ENCODE data around the gene GMDS. TPM values are rescaled to one million over a fixed set of nuclear protein-coding genes. Genes with fewer than 3 reads are reported as not detected.
A peak's percentile ranks its signal among the peaks of the same experiment; 100 is the strongest.

Gene GMDS
- total and polyA plus RNA-seq, 2 experiments from 2014 or later, result 30.1 to 36.5 TPM

DNA sequence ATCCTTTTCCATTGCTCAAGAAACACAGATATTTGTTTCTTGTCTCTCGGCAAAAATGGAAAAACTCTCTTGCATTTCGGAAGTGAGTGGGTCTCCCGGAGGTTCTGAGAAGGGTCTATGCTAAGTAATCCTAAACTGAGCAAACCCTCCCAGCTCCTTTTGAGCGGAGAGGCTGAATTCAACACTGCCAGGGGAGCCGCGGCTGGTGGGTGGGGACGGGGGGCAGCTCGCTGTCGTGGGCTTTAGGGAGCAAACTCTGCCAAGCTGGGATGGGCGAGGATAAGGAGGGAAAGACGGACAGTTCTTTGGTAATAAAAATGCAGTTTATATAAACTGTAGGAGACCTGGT, 424.3 kb downstream of the GMDS start:
- no peak overlapping the region for H3K27ac ChIP-seq (ENCODE audit: low read depth)
- H3K36me3 ChIP-seq (ENCODE audit: insufficient read depth), result no peaks in the 10 kb centered on the region
- peaks cover 2% of the 10 kb centered on the region for H3K27me3 Mint-ChIP-seq (ENCODE audit: insufficient read depth, low read depth, poor library complexity)
- no peak overlapping the region for H2AFZ ChIP-seq
- no peaks in the 10 kb centered on the region for H3K9me2 ChIP-seq (ENCODE audit: insufficient read depth)
- TF ChIP-seq REST (IDR thresholded peaks at IDR 0.05; ENCODE audit: unreplicated experiment), result no peak
- no peak for TF ChIP-seq NANOG (IDR thresholded peaks at IDR 0.05; ENCODE audit: borderline replicate concordance)
- TF ChIP-seq STAT1 (IDR thresholded peaks at IDR 0.05; ENCODE audit: unreplicated experiment), result no peak
- no peak for TF ChIP-seq EZH2 (IDR thresholded peaks at IDR 0.05; ENCODE audit: low read depth, unreplicated experiment)
- no peak for TF ChIP-seq JUNB (IDR thresholded peaks at IDR 0.05; ENCODE audit: unreplicated experiment)
- TF ChIP-seq CREB1 (CRISPR knock-in tag; IDR thresholded peaks at IDR 0.05; ENCODE audit: low read depth), result no peak
- TF ChIP-seq EZH2phosphoT487 (IDR thresholded peaks at IDR 0.05; ENCODE audit: unreplicated experiment), result no peak
- no peak for TF ChIP-seq ZNF114 (CRISPR knock-in tag; IDR thresholded peaks at IDR 0.05)
- no peaks in the 10 kb centered on the region for H3K9me3 Mint-ChIP-seq
- H3K36me3 Mint-ChIP-seq (ENCODE audit: low read depth), result no peaks in the 10 kb centered on the region
- no peak overlapping the region for H3K4me2 ChIP-seq
- peaks cover 17% of the 10 kb centered on the region; the same call in 2 of the 3 replicates for H3K4me1 Mint-ChIP-seq
- H3K27ac Mint-ChIP-seq, result no peak overlapping the region
- H3K4me1 ChIP-seq (ENCODE audit: insufficient read depth), result peaks cover 14% of the 10 kb centered on the region
- no peaks in the 10 kb centered on the region for H3K79me2 ChIP-seq (replicated peaks; ENCODE audit: insufficient read depth)
- ATAC-seq, result peak; percentile 35; the same call in 2 of the 3 replicates
- H3K27me3 ChIP-seq (ENCODE audit: insufficient read depth), result no peaks in the 10 kb centered on the region
- H4K20me1 ChIP-seq (replicated peaks; ENCODE audit: insufficient read depth), result no peaks in the 10 kb centered on the region
- no peaks in the 10 kb centered on the region for H3F3A ChIP-seq (replicated peaks; ENCODE audit: low read depth)
- no peak for DNase-seq (ENCODE audit: low spot score)
- no peak overlapping the region for H3K4me3 ChIP-seq
- no peak overlapping the region for H3K4me3 Mint-ChIP-seq

DNA sequence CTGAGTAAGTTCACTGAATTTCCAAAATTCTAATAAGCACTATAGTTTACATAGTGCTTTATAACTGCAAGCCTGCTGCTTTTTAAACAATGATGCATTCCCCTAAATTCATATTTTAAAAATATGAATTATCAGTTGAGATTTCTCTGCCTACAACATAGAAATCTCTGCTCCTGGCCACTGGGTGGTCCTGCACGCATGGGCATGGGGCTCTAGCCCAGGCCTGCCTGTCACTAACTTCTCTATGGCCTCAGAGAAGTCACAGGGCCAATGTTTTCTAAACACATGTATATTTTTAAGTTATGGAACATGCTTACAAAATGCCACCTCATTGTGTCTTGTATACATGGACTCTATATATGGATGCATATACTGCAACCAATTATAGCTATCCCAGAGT, 424.7 kb downstream of the GMDS start:
- DNase-seq (ENCODE audit: low spot score) (no peak), ATAC-seq (no peak)
- no peak overlapping the region for H3K27ac ChIP-seq (ENCODE audit: low read depth)
- no peaks in the 10 kb centered on the region for H3K9me3 Mint-ChIP-seq
- H3K4me3 Mint-ChIP-seq, result no peak overlapping the region
- no peaks in the 10 kb centered on the region for H3K27me3 ChIP-seq (ENCODE audit: insufficient read depth)
- H2AFZ ChIP-seq, result no peak overlapping the region
- H3K36me3 ChIP-seq (ENCODE audit: insufficient read depth), result no peaks in the 10 kb centered on the region
- no peaks in the 10 kb centered on the region for H3F3A ChIP-seq (replicated peaks; ENCODE audit: low read depth)
- H3K4me1 Mint-ChIP-seq, result peaks cover 18% of the 10 kb centered on the region; the same call in 2 of the 3 replicates
- H3K4me3 ChIP-seq, result no peak overlapping the region
- no peak overlapping the region for H3K27ac Mint-ChIP-seq
- H3K4me2 ChIP-seq, result no peak overlapping the region
- no peaks in the 10 kb centered on the region for H3K9me2 ChIP-seq (ENCODE audit: insufficient read depth)
- H3K27me3 Mint-ChIP-seq (ENCODE audit: insufficient read depth, low read depth, poor library complexity), result peaks cover 2% of the 10 kb centered on the region
- H3K36me3 Mint-ChIP-seq (ENCODE audit: low read depth), result no peaks in the 10 kb centered on the region
- no peaks in the 10 kb centered on the region for H3K79me2 ChIP-seq (replicated peaks; ENCODE audit: insufficient read depth)
- H3K4me1 ChIP-seq (ENCODE audit: insufficient read depth), result peaks cover 14% of the 10 kb centered on the region
- no peaks in the 10 kb centered on the region for H4K20me1 ChIP-seq (replicated peaks; ENCODE audit: insufficient read depth)
- TF ChIP-seq, protein P1, sequence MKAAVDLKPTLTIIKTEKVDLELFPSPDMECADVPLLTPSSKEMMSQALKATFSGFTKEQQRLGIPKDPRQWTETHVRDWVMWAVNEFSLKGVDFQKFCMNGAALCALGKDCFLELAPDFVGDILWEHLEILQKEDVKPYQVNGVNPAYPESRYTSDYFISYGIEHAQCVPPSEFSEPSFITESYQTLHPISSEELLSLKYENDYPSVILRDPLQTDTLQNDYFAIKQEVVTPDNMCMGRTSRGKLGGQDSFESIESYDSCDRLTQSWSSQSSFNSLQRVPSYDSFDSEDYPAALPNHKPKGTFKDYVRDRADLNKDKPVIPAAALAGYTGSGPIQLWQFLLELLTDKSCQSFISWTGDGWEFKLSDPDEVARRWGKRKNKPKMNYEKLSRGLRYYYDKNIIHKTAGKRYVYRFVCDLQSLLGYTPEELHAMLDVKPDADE (IDR thresholded peaks at IDR 0.05), result no peak
- TF ChIP-seq POLR2AphosphoS5 (IDR thresholded peaks at IDR 0.05; ENCODE audit: low read depth) (no peak), REST (IDR thresholded peaks at IDR 0.05; ENCODE audit: unreplicated experiment) (no peak), NANOG (IDR thresholded peaks at IDR 0.05; ENCODE audit: borderline replicate concordance) (no peak), EZH2phosphoT487 (IDR thresholded peaks at IDR 0.05; ENCODE audit: unreplicated experiment) (no peak), ZNF331 (CRISPR knock-in tag; IDR thresholded peaks at IDR 0.05; ENCODE audit: low read depth) (no peak), STAT1 (IDR thresholded peaks at IDR 0.05; ENCODE audit: unreplicated experiment) (no peak), CREB1 (CRISPR knock-in tag; IDR thresholded peaks at IDR 0.05; ENCODE audit: low read depth) (no peak), ZNF114 (CRISPR knock-in tag; IDR thresholded peaks at IDR 0.05) (no peak), JUNB (IDR thresholded peaks at IDR 0.05; ENCODE audit: unreplicated experiment) (no peak)
- TF ChIP-seq, protein P2, sequence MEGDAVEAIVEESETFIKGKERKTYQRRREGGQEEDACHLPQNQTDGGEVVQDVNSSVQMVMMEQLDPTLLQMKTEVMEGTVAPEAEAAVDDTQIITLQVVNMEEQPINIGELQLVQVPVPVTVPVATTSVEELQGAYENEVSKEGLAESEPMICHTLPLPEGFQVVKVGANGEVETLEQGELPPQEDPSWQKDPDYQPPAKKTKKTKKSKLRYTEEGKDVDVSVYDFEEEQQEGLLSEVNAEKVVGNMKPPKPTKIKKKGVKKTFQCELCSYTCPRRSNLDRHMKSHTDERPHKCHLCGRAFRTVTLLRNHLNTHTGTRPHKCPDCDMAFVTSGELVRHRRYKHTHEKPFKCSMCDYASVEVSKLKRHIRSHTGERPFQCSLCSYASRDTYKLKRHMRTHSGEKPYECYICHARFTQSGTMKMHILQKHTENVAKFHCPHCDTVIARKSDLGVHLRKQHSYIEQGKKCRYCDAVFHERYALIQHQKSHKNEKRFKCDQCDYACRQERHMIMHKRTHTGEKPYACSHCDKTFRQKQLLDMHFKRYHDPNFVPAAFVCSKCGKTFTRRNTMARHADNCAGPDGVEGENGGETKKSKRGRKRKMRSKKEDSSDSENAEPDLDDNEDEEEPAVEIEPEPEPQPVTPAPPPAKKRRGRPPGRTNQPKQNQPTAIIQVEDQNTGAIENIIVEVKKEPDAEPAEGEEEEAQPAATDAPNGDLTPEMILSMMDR (conservative IDR thresholded peaks at IDR 0.05; ENCODE audit: low read depth in 2 of 2), result no peak
